CD4-positive, CD25-positive, alpha-beta regulatory T cell (primary cell): ENCODE data around the gene CDK18. TPM values are rescaled to one million over a fixed set of nuclear protein-coding genes. Genes with fewer than 3 reads are reported as not detected.

ENCODE experiments used
- ATAC-seq, 2 donors: fragments of 150-1000 bp; cut with Tn5 transposase; one replicate each; pipeline ENCODE4 v1.10.0; 2021; ENCODE audit warnings: low read depth in 2 of 2, moderate number of reproducible peaks in 2 of 2, moderate library complexity in 1 of 2
- DNase-seq, 3 donors: peaks; one replicate each; pipeline versions ENCODE4 v3.0.0 to v3.0.0-alpha.2; 2012 to 2022; ENCODE audit warnings: mixed read lengths in 1 of 3
- H3K27ac ChIP-seq: one replicate; pipeline ENCODE4 v1.7.0; 2013; ENCODE audit warnings: mild to moderate bottlenecking, low read length; ENCODE audit not compliant: insufficient read depth, poor library complexity, severe bottlenecking
- H3K27me3 ChIP-seq: one replicate; pipeline ENCODE4 v1.7.0; 2013; ENCODE audit warnings: low read length; ENCODE audit not compliant: control insufficient read depth, insufficient read depth
- H3K36me3 ChIP-seq: one replicate; pipeline ENCODE4 v1.7.0; 2013; ENCODE audit warnings: mild to moderate bottlenecking, low read length, moderate library complexity; ENCODE audit not compliant: control insufficient read depth, insufficient read depth
- H3K4me1 ChIP-seq: 2 replicates; pipeline ENCODE4 v1.7.0; 2013; ENCODE audit warnings: mild to moderate bottlenecking, low read length; ENCODE audit not compliant: insufficient read depth, control insufficient read depth, poor library complexity, severe bottlenecking
- H3K4me3 ChIP-seq: one replicate; pipeline ENCODE4 v1.7.0; 2013; ENCODE audit warnings: low read depth, mild to moderate bottlenecking, low read length, moderate library complexity
- H3K9me3 ChIP-seq, 2 experiments: 1 replicate in 1 of 2; 2 replicates in 1 of 2; pipeline ENCODE4 v1.7.0; 2013; ENCODE audit warnings: low read length in 2 of 2, mild to moderate bottlenecking in 1 of 2, moderate library complexity in 1 of 2; ENCODE audit not compliant: control insufficient read depth in 2 of 2
- H3K27ac Mint-ChIP-seq, 3 donors: one replicate each; pipeline ENCODE4 v1.8.0; 2020 to 2022; ENCODE audit warnings: mild to moderate bottlenecking in 3 of 3, mixed read lengths in 3 of 3, moderate library complexity in 2 of 3
- H3K27me3 Mint-ChIP-seq: one replicate; pipeline ENCODE4 v1.8.0; 2022; ENCODE audit warnings: mild to moderate bottlenecking, mixed read lengths
- H3K36me3 Mint-ChIP-seq: one replicate; pipeline ENCODE4 v1.8.0; 2020; ENCODE audit warnings: mixed read lengths
- H3K4me1 Mint-ChIP-seq, 4 donors: one replicate each; pipeline ENCODE4 v1.8.0; 2020 to 2022; ENCODE audit warnings: mixed read lengths in 4 of 4, mild to moderate bottlenecking in 1 of 4
- H3K4me3 Mint-ChIP-seq, 4 donors: one replicate each; pipeline ENCODE4 v1.8.0; 2020 to 2022; ENCODE audit warnings: mild to moderate bottlenecking in 4 of 4, mixed read lengths in 4 of 4, moderate library complexity in 3 of 4
- H3K9me3 Mint-ChIP-seq, 7 donors: one replicate each; pipeline ENCODE4 v1.8.0; 2020 to 2022; ENCODE audit warnings: mixed read lengths in 7 of 7, mild to moderate bottlenecking in 3 of 7, moderate library complexity in 2 of 7
- polyA plus RNA-seq, 4 donors: library from polyadenylated mRNA; unstranded; fragments of 300-500 nt; fragmentation: Illumina TruSeq; gene quantifications; one replicate each; pipeline ENCODE4 v1.2.3, GENCODE V29; 2021
- total RNA-seq: library from RNA; stranded (reverse); gene quantifications from one replicate; pipeline ENCODE4 v1.2.3, GENCODE V29; 2022

Gene CDK18
- total and polyA plus RNA-seq, 5 donors from 2014 or later = 0.49 TPM; not detected in 4

- Mint-ChIP-seq H3K4me3 (no peak overlapping the region), H3K36me3 (no peaks in the 10 kb centered on the region), H3K27ac (no peak overlapping the region), H3K4me1 (no peaks in the 10 kb centered on the region), H3K27me3 (peaks cover 42% of the 10 kb centered on the region), H3K9me3 (peaks cover 0 to 3% (median 0%) of the 10 kb centered on the region in 7 donors)
- peaks cover 11% of the 10 kb centered on the region for H3K27me3 ChIP-seq
- H3K4me1 ChIP-seq = no peaks in the 10 kb centered on the region
- H3K27ac ChIP-seq = no peak overlapping the region
- H3K4me3 ChIP-seq = no peak overlapping the region
- DNase-seq (no peak), ATAC-seq (no peak)
- H3K9me3 ChIP-seq = no peaks in the 10 kb centered on the region
- no peaks in the 10 kb centered on the region for H3K36me3 ChIP-seq
These were observed 39.1 kb upstream of the CDK18 start for GRCh38 chr1:205465392-205465791.

- no peaks in the 10 kb centered on the region for H3K9me3 ChIP-seq
- H3K27me3 Mint-ChIP-seq = peaks cover 45% of the 10 kb centered on the region
- H3K27ac ChIP-seq = no peak overlapping the region
- no peaks in the 10 kb centered on the region for H3K4me1 ChIP-seq
- H3K4me3 ChIP-seq = no peak overlapping the region
- H3K4me1 Mint-ChIP-seq = no peaks in the 10 kb centered on the region
- H3K9me3 Mint-ChIP-seq = peaks cover 0 to 5% (median 0%) of the 10 kb centered on the region in 7 donors
- peak overlapping the region in 1 of 3 donors; percentile 44 for H3K27ac Mint-ChIP-seq
- no peak for ATAC-seq
- H3K36me3 Mint-ChIP-seq = no peaks in the 10 kb centered on the region
- no peak overlapping the region for H3K4me3 Mint-ChIP-seq
- DNase-seq = no peak
- H3K27me3 ChIP-seq = peaks cover 6% of the 10 kb centered on the region
- no peaks in the 10 kb centered on the region for H3K36me3 ChIP-seq
These were observed 37.8 kb upstream of the CDK18 start for GRCh38 chr1:205466595-205467220.

- peaks cover 0 to 14% (median 7%) of the 10 kb centered on the region in 7 donors for H3K9me3 Mint-ChIP-seq
- H3K36me3 Mint-ChIP-seq = no peaks in the 10 kb centered on the region
- H3K27ac ChIP-seq = no peak overlapping the region
- DNase-seq = no peak
- peaks cover 6% of the 10 kb centered on the region for H3K27me3 ChIP-seq
- peaks cover 8 to 10% of the 10 kb centered on the region in 2 experiments for H3K9me3 ChIP-seq
- H3K36me3 ChIP-seq = no peaks in the 10 kb centered on the region
- peaks cover 61% of the 10 kb centered on the region for H3K27me3 Mint-ChIP-seq
- H3K4me1 ChIP-seq = no peaks in the 10 kb centered on the region
- H3K27ac Mint-ChIP-seq = no peak overlapping the region
- ATAC-seq = no peak
- no peaks in the 10 kb centered on the region for H3K4me1 Mint-ChIP-seq
- H3K4me3 Mint-ChIP-seq = no peak overlapping the region
- no peak overlapping the region for H3K4me3 ChIP-seq
These were observed 34.3 kb upstream of the CDK18 start for GRCh38 chr1:205470131-205470530.

- DNase-seq = no peak
- Mint-ChIP-seq H3K36me3 (no peaks in the 10 kb centered on the region), H3K4me1 (no peaks in the 10 kb centered on the region), H3K27me3 (peaks cover 47% of the 10 kb centered on the region), H3K4me3 (no peak overlapping the region), H3K9me3 (peaks cover 2 to 19% (median 14%) of the 10 kb centered on the region in 7 donors), H3K27ac (no peak overlapping the region)
- Histone ChIP-seq H3K36me3 (no peaks in the 10 kb centered on the region), H3K27ac (no peak overlapping the region), H3K4me1 (no peaks in the 10 kb centered on the region), H3K4me3 (no peak overlapping the region), H3K9me3 (peaks cover 12 to 16% of the 10 kb centered on the region in 2 experiments), H3K27me3 (peaks cover 8% of the 10 kb centered on the region)
- ATAC-seq = no peak
These were observed 31.6 kb upstream of the CDK18 start for GRCh38 chr1:205472737-205473441.

- Histone ChIP-seq H3K36me3 (no peaks in the 10 kb centered on the region), H3K4me1 (no peaks in the 10 kb centered on the region), H3K27ac (no peak overlapping the region), H3K4me3 (no peak overlapping the region), H3K27me3 (peaks cover 8% of the 10 kb centered on the region), H3K9me3 (peaks cover 12 to 16% of the 10 kb centered on the region in 2 experiments)
- Mint-ChIP-seq H3K27me3 (peaks cover 45% of the 10 kb centered on the region), H3K9me3 (peaks cover 2 to 18% (median 14%) of the 10 kb centered on the region in 7 donors), H3K36me3 (no peaks in the 10 kb centered on the region), H3K4me3 (no peak overlapping the region), H3K4me1 (no peaks in the 10 kb centered on the region), H3K27ac (no peak overlapping the region)
- no peak for ATAC-seq
- no peak for DNase-seq
These were observed 31.0 kb upstream of the CDK18 start for GRCh38 chr1:205473475-205473874.

GRCh38 chr1:205473966-205474365, 30.5 kb upstream of the CDK18 start:
- Histone ChIP-seq H3K27ac (no peak overlapping the region), H3K27me3 (peaks cover 8% of the 10 kb centered on the region), H3K36me3 (no peaks in the 10 kb centered on the region), H3K4me1 (no peaks in the 10 kb centered on the region), H3K9me3 (peaks cover 12 to 16% of the 10 kb centered on the region in 2 experiments), H3K4me3 (no peak overlapping the region)
- Mint-ChIP-seq H3K4me3 (no peak overlapping the region), H3K4me1 (no peaks in the 10 kb centered on the region), H3K27ac (no peak overlapping the region), H3K27me3 (peaks cover 45% of the 10 kb centered on the region), H3K36me3 (no peaks in the 10 kb centered on the region), H3K9me3 (peaks cover 2 to 18% (median 14%) of the 10 kb centered on the region in 7 donors)
- DNase-seq (no peak), ATAC-seq (no peak)

- DNase-seq = no peak
- Mint-ChIP-seq H3K4me3 (no peak overlapping the region), H3K4me1 (peaks cover 0 to 2% (median under 1%) of the 10 kb centered on the region in 4 donors), H3K36me3 (no peaks in the 10 kb centered on the region), H3K9me3 (peaks cover 2 to 18% (median 11%) of the 10 kb centered on the region in 7 donors), H3K27me3 (peaks cover 40% of the 10 kb centered on the region), H3K27ac (no peak overlapping the region)
- H3K36me3 ChIP-seq = no peaks in the 10 kb centered on the region
- peaks cover 8% of the 10 kb centered on the region for H3K27me3 ChIP-seq
- H3K9me3 ChIP-seq = peaks cover 12 to 16% of the 10 kb centered on the region in 2 experiments
- no peak overlapping the region for H3K4me3 ChIP-seq
- no peak for ATAC-seq
- H3K4me1 ChIP-seq = no peaks in the 10 kb centered on the region
- H3K27ac ChIP-seq = no peak overlapping the region
These were observed 29.9 kb upstream of the CDK18 start for GRCh38 chr1:205474571-205474970.
